Liver (tissue), 3 donors: ENCODE measurements around the gene DAGLA.

Experiments used
- ATF3 ChIP-seq: IDR thresholded peaks from 2 replicates; pipeline ENCODE4 v1.6.1; 2016; ENCODE audit warnings: antibody characterized with exemption
- CTCF ChIP-seq: fragments of 150-350 bp; IDR thresholded peaks from 2 replicates; pipeline ENCODE4 v1.5.1; 2017; ENCODE audit warnings: improper control_type of control experiment, low read depth, low read length; ENCODE audit not compliant: missing input control
- EGR1 ChIP-seq, 2 donors: IDR thresholded peaks; 2 replicates each; pipeline ENCODE4 v1.6.1; 2016 to 2018; ENCODE audit warnings: antibody characterized with exemption in 2 of 2, low read depth in 2 of 2
- FOXA2 ChIP-seq: IDR thresholded peaks from 2 replicates; pipeline ENCODE4 v1.6.1; 2016; ENCODE audit warnings: antibody characterized with exemption
- GABPA ChIP-seq, 2 donors: IDR thresholded peaks in 1 of 2; conservative IDR thresholded peaks in 1 of 2; 2 replicates each; pipeline ENCODE4 v1.6.1; 2016; ENCODE audit warnings: antibody characterized with exemption in 2 of 2, mild to moderate bottlenecking in 1 of 2, moderate library complexity in 1 of 2
- HNF4A ChIP-seq, 2 donors: conservative IDR thresholded peaks; 2 replicates each; pipeline ENCODE4 v1.6.1; 2016; ENCODE audit warnings: antibody characterized with exemption in 2 of 2, mild to moderate bottlenecking in 2 of 2
- JUND ChIP-seq, 2 donors: IDR thresholded peaks; 2 replicates each; pipeline ENCODE4 v1.6.1; 2016; ENCODE audit warnings: antibody characterized with exemption in 2 of 2
- MAX ChIP-seq: IDR thresholded peaks from 2 replicates; pipeline ENCODE4 v1.6.1; 2016; ENCODE audit warnings: antibody characterized with exemption
- RAD21 ChIP-seq, 2 donors: IDR thresholded peaks; 2 replicates each; pipeline ENCODE4 v1.6.1; 2016; ENCODE audit warnings: antibody characterized with exemption in 2 of 2, mild to moderate bottlenecking in 2 of 2
- REST ChIP-seq: IDR thresholded peaks from 2 replicates; pipeline ENCODE4 v1.6.1; 2016; ENCODE audit warnings: antibody characterized with exemption, mild to moderate bottlenecking
- RXRA ChIP-seq, 2 donors: IDR thresholded peaks; 2 replicates each; pipeline ENCODE4 v1.6.1; 2017 to 2018; ENCODE audit warnings: antibody characterized with exemption in 2 of 2, mild to moderate bottlenecking in 1 of 2
- SP1 ChIP-seq: IDR thresholded peaks from 2 replicates; pipeline ENCODE4 v1.6.1; 2018; ENCODE audit warnings: antibody characterized with exemption, mild to moderate bottlenecking
- TAF1 ChIP-seq: conservative IDR thresholded peaks from 2 replicates; pipeline ENCODE4 v1.6.1; 2016; ENCODE audit warnings: antibody characterized with exemption, mild to moderate bottlenecking
- YY1 ChIP-seq: IDR thresholded peaks from 2 replicates; pipeline ENCODE4 v1.6.1; 2016; ENCODE audit warnings: antibody characterized with exemption, mild to moderate bottlenecking
- donor health status: healthy.
- donor health status: healthy.

GRCh38 chr11:61782841-61783240 is 102.7 kb downstream of the DAGLA start:
- TF ChIP-seq CTCF (no peak), ATF3 (no peak), SP1 (no peak), EGR1 (IDR thresholded peaks at IDR 0.05; ENCODE audit: low read depth in 2 of 2) (no peak), TAF1 (no peak), YY1 (no peak), MAX (no peak), REST (no peak), FOXA2 (no peak), RXRA (IDR thresholded peaks at IDR 0.05) (no peak), HNF4A (conservative IDR thresholded peaks at IDR 0.05) (no peak), JUND (IDR thresholded peaks at IDR 0.05) (no peak), RAD21 (IDR thresholded peaks at IDR 0.05) (no peak), GABPA (IDR thresholded peaks at IDR 0.05 in 1 of 2, conservative IDR thresholded peaks at IDR 0.05 in 1 of 2) (no peak)
